CD4-positive, alpha-beta T cell (primary cell): ENCODE results near the gene SLC35F1. TPM values are rescaled to one million over a fixed set of nuclear protein-coding genes. Genes with fewer than 3 reads are reported as not detected.
"Not testable (repeated sequence)": the region's sequence is repeated elsewhere in the genome, so short reads cannot be mapped to it uniquely, and the experiment has no call there.

ENCODE experiments used
- ATAC-seq: fragments of 200-7000 bp; cut with Tn5 transposase; one replicate; pipeline ENCODE4 v1.10.0; 2022; ENCODE audit warnings: mild to moderate bottlenecking; ENCODE audit not compliant: poor library complexity
- CTCF ChIA-PET: fragments of 350-600 bp; sonication (Branson Sonifier 250); formaldehyde crosslinking; loops from one replicate; lab custom pipeline; 2021; ENCODE audit warnings: antibody characterized with exemption, inconsistent platforms; lab: Charles Lee
- POLR2A ChIA-PET: fragments of 350-600 bp; sonication (Branson Sonifier 250); formaldehyde crosslinking; loops from one replicate; lab custom pipeline; 2021; ENCODE audit warnings: antibody characterized with exemption, inconsistent platforms; lab: Charles Lee
- DNase-seq, 14 experiments: peaks; one replicate each; pipeline ENCODE4 v3.0.0-alpha.2; 2013 to 2020; ENCODE audit warnings: mixed read lengths in 2 of 14
- H3K27ac ChIP-seq, 2 donors: one replicate each; pipeline versions ENCODE4 v1.5.1 to v1.7.0; 2013; ENCODE audit warnings: low read length in 2 of 2, low read depth in 1 of 2, mild to moderate bottlenecking in 1 of 2
- H3K27me3 ChIP-seq, 2 experiments: 1 replicate in 1 of 2; 2 replicates in 1 of 2; pipeline versions ENCODE4 v1.6.1 to v1.7.0; 2013; ENCODE audit warnings: low read length in 2 of 2, control low read depth in 1 of 2, mild to moderate bottlenecking in 1 of 2, moderate library complexity in 1 of 2; ENCODE audit not compliant: insufficient read depth in 2 of 2, control insufficient read depth in 1 of 2
- H3K36me3 ChIP-seq: one replicate; pipeline ENCODE4 v1.6.1; 2013; ENCODE audit warnings: low read length, control low read depth; ENCODE audit not compliant: insufficient read depth
- H3K4me1 ChIP-seq: one replicate; pipeline ENCODE4 v1.6.1; 2013; ENCODE audit warnings: low read length, control low read depth; ENCODE audit not compliant: insufficient read depth
- H3K4me3 ChIP-seq: one replicate; pipeline ENCODE4 v1.5.1; 2013; ENCODE audit warnings: mild to moderate bottlenecking, low read length, moderate library complexity
- H3K9me3 ChIP-seq, 2 experiments: 1 replicate in 1 of 2; 2 replicates in 1 of 2; pipeline versions ENCODE4 v1.6.1 to v1.7.0; 2013; ENCODE audit warnings: low read length in 2 of 2, mild to moderate bottlenecking in 2 of 2, control low read depth in 1 of 2, moderate library complexity in 1 of 2; ENCODE audit not compliant: control insufficient read depth in 1 of 2, insufficient read depth in 1 of 2
- H3K27ac Mint-ChIP-seq: one replicate; pipeline ENCODE4 v1.8.0; 2020; ENCODE audit warnings: mixed read lengths
- H3K27me3 Mint-ChIP-seq: one replicate; pipeline ENCODE4 v1.8.0; 2021; ENCODE audit warnings: mixed read lengths
- H3K36me3 Mint-ChIP-seq: one replicate; pipeline ENCODE4 v1.8.0; 2021; ENCODE audit warnings: low read depth, mixed read lengths
- H3K4me1 Mint-ChIP-seq: one replicate; pipeline ENCODE4 v1.8.0; 2021; ENCODE audit warnings: low read depth, mixed read lengths
- H3K4me3 Mint-ChIP-seq: one replicate; pipeline ENCODE4 v1.8.0; 2020; ENCODE audit warnings: mild to moderate bottlenecking, mixed read lengths
- H3K9me3 Mint-ChIP-seq: one replicate; pipeline ENCODE4 v1.8.0; 2020; ENCODE audit warnings: mixed read lengths
- CTCF ChIP-seq: fragments of 200-600 bp; IDR thresholded peaks from one replicate; pipeline ENCODE4 v1.8.0; 2022; ENCODE audit warnings: antibody characterized with exemption, mild to moderate bottlenecking
- intact Hi-C, 2 experiments: fragments of 100-400 bp; cut with DNase I in 1 of 2; cut with micrococcal nuclease in 1 of 2; formaldehyde crosslinking; loops; one replicate each; pipeline versions ENCODE4 v1.15.1 to v1.9.0; 2023 to 2025; cut with DNase I, micrococcal nuclease
- total RNA-seq, 174 experiments: library from RNA in 2 of 174; stranded (reverse) in 2 of 174; gene quantifications; one replicate each; pipeline ENCODE4 v1.2.3 and lab custom pipeline; 2021 to 2026

Gene SLC35F1
- total RNA-seq, 2 experiments from 2014 or later = not detected

GRCh38 chr6:117960877-117961276, 53.8 kb downstream of the SLC35F1 start:
- no peak overlapping the region for H3K27ac ChIP-seq
- H3K36me3 ChIP-seq = no peaks in the 10 kb centered on the region
- H3K9me3 Mint-ChIP-seq = peaks cover 6% of the 10 kb centered on the region
- H3K4me3 Mint-ChIP-seq = no peak overlapping the region
- intact Hi-C loops = no loop called here
- H3K27ac Mint-ChIP-seq = no peak overlapping the region
- peaks cover 0 to 2% of the 10 kb centered on the region in 2 experiments for H3K27me3 ChIP-seq
- POLR2A ChIA-PET = no interaction called here
- H3K4me1 Mint-ChIP-seq = no peaks in the 10 kb centered on the region
- no peaks in the 10 kb centered on the region for H3K4me1 ChIP-seq
- H3K4me3 ChIP-seq = no peak overlapping the region
- ATAC-seq (no peak), DNase-seq (no peak)
- CTCF ChIA-PET = no interaction called here
- H3K27me3 Mint-ChIP-seq = peaks cover 12% of the 10 kb centered on the region
- no peak for TF ChIP-seq CTCF
- peaks cover 1 to 10% of the 10 kb centered on the region in 2 experiments for H3K9me3 ChIP-seq
- no peaks in the 10 kb centered on the region for H3K36me3 Mint-ChIP-seq

GRCh38 chr6:117961301-117961700, 54.2 kb downstream of the SLC35F1 start:
- Mint-ChIP-seq H3K4me3 (no peak overlapping the region), H3K9me3 (peaks cover 6% of the 10 kb centered on the region), H3K4me1 (no peaks in the 10 kb centered on the region), H3K27me3 (peaks cover 8% of the 10 kb centered on the region), H3K36me3 (no peaks in the 10 kb centered on the region), H3K27ac (no peak overlapping the region)
- H3K9me3 ChIP-seq = peaks cover 5 to 10% of the 10 kb centered on the region in 2 experiments
- CTCF ChIA-PET = no interaction called here
- H3K36me3 ChIP-seq = no peaks in the 10 kb centered on the region
- DNase-seq (no peak), ATAC-seq (no peak)
- H3K4me1 ChIP-seq = no peaks in the 10 kb centered on the region
- intact Hi-C loops = no loop called here
- H3K27me3 ChIP-seq = peaks cover 0 to 2% of the 10 kb centered on the region in 2 experiments
- POLR2A ChIA-PET = no interaction called here
- H3K4me3 ChIP-seq = no peak overlapping the region
- no peak overlapping the region for H3K27ac ChIP-seq
- TF ChIP-seq CTCF = no peak

GRCh38 chr6:117965763-117966162, 58.7 kb downstream of the SLC35F1 start:
- H3K4me3 ChIP-seq, ATAC-seq, H3K4me3 Mint-ChIP-seq, H3K9me3 Mint-ChIP-seq, H3K27me3 Mint-ChIP-seq, H3K27me3 ChIP-seq, CTCF ChIA-PET, H3K36me3 Mint-ChIP-seq, intact Hi-C loops, H3K36me3 ChIP-seq, H3K27ac Mint-ChIP-seq, H3K4me1 Mint-ChIP-seq, DNase-seq, POLR2A ChIA-PET, H3K4me1 ChIP-seq, H3K27ac ChIP-seq: not testable (repeated sequence)
- H3K9me3 ChIP-seq = peaks cover 5 to 10% of the 10 kb centered on the region in 2 experiments

- H3K4me1 Mint-ChIP-seq = no peaks in the 10 kb centered on the region
- POLR2A ChIA-PET = no interaction called here
- Histone ChIP-seq H3K4me1 (no peaks in the 10 kb centered on the region), H3K27ac (no peak overlapping the region), H3K27me3 (no peaks in the 10 kb centered on the region), H3K9me3 (peaks cover 0 to 8% of the 10 kb centered on the region in 2 experiments), H3K4me3 (no peak overlapping the region), H3K36me3 (no peaks in the 10 kb centered on the region)
- peaks cover 3% of the 10 kb centered on the region for H3K9me3 Mint-ChIP-seq
- ATAC-seq (no peak), DNase-seq (no peak)
- no peak overlapping the region for H3K27ac Mint-ChIP-seq
- no peak overlapping the region for H3K4me3 Mint-ChIP-seq
- intact Hi-C loops = loop anchor here in 1 of 2 experiments (10.0 kb wide), 2 partner anchors 643 to 833 kb away; no protein-coding TSS in a partner anchor
- CTCF ChIA-PET = no interaction called here
- no peak for TF ChIP-seq CTCF
- no peaks in the 10 kb centered on the region for H3K36me3 Mint-ChIP-seq
- H3K27me3 Mint-ChIP-seq = peaks cover 5% of the 10 kb centered on the region
Observed at GRCh38 chr6:117971637-117972036, 64.6 kb downstream of the SLC35F1 start.
